GM10266 (cell line): ENCODE results near the gene CLP1.
"Not testable (repeated sequence)": the region's sequence is repeated elsewhere in the genome, so short reads cannot be mapped to it uniquely, and the experiment has no call there.

ENCODE experiments used
- DNase-seq: peaks from one replicate; pipeline ENCODE4 v3.0.0; 2012; ENCODE audit errors: extremely low spot score
- TF ChIP-seq, protein P1 (sequence below): IDR thresholded peaks from 2 replicates; pipeline ENCODE4 v1.5.1; 2012; ENCODE audit warnings: mild to moderate bottlenecking, low read depth; ENCODE audit not compliant: control insufficient read depth, insufficient read depth; ENCODE audit errors: missing control alignments

Gene CLP1

DNA sequence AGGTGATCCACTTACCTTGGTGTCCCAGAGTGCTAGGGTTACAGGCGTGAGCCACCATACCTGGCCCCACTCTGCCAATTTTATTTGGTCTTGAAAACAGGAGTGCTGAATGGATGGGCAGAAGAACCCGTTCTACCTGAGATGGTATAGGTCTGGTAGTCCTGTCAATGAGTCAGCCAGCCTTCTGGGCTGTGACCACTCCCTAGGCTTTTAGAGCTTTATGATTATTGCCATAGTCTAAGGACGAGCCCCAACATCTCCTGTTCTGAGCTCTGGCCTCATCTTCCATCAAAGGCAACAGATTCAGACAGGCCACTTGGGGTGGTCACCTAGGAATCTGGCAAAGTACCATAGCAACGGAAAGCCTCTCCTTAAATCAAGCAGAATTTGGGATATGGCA is 21.8 kb downstream of the CLP1 start:
- DNase-seq, result no peak
- TF ChIP-seq, protein P1, sequence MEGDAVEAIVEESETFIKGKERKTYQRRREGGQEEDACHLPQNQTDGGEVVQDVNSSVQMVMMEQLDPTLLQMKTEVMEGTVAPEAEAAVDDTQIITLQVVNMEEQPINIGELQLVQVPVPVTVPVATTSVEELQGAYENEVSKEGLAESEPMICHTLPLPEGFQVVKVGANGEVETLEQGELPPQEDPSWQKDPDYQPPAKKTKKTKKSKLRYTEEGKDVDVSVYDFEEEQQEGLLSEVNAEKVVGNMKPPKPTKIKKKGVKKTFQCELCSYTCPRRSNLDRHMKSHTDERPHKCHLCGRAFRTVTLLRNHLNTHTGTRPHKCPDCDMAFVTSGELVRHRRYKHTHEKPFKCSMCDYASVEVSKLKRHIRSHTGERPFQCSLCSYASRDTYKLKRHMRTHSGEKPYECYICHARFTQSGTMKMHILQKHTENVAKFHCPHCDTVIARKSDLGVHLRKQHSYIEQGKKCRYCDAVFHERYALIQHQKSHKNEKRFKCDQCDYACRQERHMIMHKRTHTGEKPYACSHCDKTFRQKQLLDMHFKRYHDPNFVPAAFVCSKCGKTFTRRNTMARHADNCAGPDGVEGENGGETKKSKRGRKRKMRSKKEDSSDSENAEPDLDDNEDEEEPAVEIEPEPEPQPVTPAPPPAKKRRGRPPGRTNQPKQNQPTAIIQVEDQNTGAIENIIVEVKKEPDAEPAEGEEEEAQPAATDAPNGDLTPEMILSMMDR, result no peak

DNA sequence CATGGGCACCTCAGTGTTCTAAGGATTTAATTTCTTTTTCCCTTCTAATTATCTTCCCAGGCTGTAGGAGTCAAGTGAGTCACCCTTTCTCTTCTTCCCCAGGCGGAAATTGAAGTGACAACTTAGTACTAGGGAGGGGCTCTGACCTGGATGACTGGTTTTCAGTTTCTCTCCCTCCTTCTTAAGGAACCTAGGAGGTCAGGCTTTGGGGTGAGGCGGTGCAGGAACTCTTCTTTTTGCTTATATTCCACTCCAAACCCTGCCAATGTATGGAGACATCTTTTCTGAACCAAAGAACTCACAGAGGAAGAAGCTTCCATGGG is 23.0 kb downstream of the CLP1 start:
- DNase-seq, result no peak
- TF ChIP-seq, protein P1, result no peak

DNA sequence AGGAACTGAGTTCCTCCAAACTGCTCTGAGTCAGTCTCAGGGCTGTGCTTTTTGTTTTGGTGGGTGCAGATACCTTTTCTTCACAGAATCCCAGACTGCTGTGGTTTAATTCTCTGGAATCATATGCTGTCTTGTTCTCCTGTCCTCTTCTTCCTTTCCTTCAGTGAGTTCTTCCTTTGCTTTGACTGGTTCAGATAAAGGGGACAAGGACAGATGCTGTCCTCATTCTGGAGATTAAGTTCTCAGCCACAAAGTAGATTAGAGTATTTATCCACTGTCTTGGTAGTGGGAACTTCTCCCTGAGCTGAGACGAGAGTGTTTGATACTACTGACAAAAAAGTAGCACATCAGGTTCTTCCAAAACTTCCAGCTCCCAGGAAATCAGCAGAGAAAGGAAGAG is 23.6 kb downstream of the CLP1 start:
- no peak for DNase-seq
- TF ChIP-seq, protein P1, result no peak

DNA sequence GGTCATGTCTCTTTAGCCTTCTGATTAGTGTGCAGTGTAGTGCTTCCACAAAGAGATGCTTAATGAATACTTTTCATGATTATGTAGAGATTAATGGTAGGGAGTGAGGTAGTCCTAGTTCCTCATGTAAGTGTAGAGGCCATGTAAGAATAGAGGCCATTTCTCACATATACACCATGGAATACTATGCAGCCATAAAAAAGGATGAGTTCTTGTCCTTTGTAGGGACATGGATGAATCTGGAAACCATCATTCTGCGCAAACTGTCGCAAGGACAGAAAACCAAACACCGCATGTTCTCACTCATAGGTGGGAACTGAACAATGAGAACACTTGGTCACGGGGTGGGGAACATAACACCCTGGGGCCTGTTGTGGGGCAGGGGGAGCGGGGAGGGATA is 32.9 kb downstream of the CLP1 start:
- DNase-seq, result not testable (repeated sequence)

DNA sequence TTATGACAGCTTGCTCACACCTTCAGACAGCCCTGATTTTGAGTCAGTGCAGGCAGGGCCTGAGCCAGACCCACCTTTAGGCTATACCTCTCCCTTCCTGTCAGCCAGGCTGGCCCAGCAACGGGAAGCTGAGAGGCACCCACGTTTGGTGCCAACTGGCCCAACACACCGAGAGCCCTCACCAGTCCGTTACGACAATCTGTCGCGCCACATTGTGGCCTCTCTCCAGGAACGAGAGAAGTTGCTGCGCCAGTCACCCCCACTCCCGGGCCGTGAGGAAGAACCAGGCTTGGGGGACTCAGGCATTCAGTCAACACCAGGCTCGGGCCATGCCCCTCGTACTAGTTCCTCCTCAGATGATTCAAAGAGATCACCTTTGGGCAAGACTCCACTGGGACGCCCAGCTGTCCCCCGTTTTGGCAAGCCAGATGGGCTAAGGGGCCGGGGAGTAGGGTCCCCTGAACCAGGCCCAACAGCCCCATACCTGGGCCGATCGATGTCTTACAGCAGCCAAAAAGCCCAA is 41.3 kb downstream of the CLP1 start:
- DNase-seq, result no peak
- TF ChIP-seq, protein P1, result no peak

DNA sequence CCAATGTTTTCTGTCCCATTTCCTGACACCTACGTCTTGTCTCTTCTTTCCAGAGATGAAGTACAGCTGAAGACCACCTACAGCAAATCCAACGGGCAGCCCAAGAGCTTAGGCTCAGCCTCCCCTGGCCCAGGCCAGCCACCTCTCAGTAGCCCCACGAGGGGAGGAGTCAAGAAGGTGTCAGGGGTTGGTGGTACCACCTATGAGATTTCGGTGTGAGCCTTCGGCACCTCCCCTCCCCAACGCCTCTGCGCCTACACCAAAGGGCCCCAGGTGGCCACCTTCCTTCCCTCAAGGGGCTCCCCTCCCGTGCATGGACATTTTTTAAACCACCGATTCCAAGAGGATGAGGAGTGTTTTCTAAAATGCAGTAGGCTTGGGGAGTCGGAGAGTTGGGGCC is 42.3 kb downstream of the CLP1 start:
- no peak for DNase-seq
- TF ChIP-seq, protein P1, result no peak

DNA sequence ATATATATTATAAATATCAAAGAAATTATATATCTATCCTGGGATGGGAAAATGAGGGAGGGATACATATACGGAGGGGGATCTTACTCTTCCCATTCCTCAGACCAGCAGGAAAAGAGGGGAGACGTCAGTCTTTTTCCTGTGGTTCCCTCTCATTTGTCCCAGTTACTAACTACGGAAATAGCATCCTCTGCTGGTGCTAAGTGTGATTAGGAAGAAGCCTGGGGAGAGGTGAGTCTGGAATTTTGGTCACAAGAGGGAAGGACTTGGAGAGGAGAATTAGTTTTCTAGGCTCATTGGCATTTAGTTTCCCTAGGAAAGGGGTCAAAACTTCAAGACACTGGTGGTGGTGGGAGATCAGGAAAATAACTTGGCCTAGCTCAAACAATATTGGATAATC is 42.9 kb downstream of the CLP1 start:
- DNase-seq, result no peak
- TF ChIP-seq, protein P1, result no peak

DNA sequence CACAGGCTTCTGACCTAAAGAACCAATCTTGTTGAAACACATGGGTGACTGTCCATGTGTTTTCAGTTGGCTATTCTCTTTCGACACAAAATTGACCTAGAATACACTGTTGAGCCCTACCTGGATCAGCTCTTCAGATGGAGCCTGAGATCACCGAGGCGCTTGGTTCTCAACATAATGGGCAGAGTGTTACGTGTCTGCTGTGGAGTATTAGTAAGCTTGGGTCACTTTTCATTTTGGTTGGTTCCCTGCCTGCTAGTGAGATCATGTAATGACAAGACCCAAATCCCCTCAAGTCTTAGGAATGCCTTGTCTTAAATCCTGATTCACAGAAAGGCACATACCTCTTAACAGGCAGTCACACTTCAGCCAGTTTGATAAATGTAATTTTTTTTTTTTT is 45.8 kb downstream of the CLP1 start:
- TF ChIP-seq, protein P1, result no peak
- no peak for DNase-seq
